Uterus (tissue), 4 donors: ENCODE results near the gene LMO3. TPM values are rescaled to one million over a fixed set of nuclear protein-coding genes. Genes with fewer than 3 reads are reported as not detected.
"Not testable (repeated sequence)": the region's sequence is repeated elsewhere in the genome, so short reads cannot be mapped to it uniquely, and the experiment has no call there.

ENCODE experiments used
- DNase-seq, 2 donors: peaks; one replicate each; pipeline ENCODE4 v3.0.0-alpha.2; 2019 to 2020
- H3K27ac ChIP-seq, 2 donors: fragments of 200-600 bp; sonication (generic); 1 replicate in 1 of 2; 2 replicates in 1 of 2; pipeline ENCODE4 v1.5.1; 2016 to 2018
- H3K27me3 ChIP-seq, 2 donors: fragments of 200-600 bp; sonication (generic); one replicate each; pipeline ENCODE4 v1.5.1; 2018 to 2019; ENCODE audit warnings: control low read depth in 1 of 2
- H3K36me3 ChIP-seq, 2 donors: fragments of 200-600 bp; sonication (generic); one replicate each; pipeline ENCODE4 v1.5.1; 2019; ENCODE audit warnings: control low read depth in 1 of 2
- H3K4me1 ChIP-seq, 2 donors: fragments of 200-600 bp; sonication (generic); one replicate each; pipeline ENCODE4 v1.5.1; 2018 to 2019; ENCODE audit warnings: control low read depth in 1 of 2
- H3K4me3 ChIP-seq, 2 donors: fragments of 200-600 bp; sonication (generic); 1 replicate in 1 of 2; 2 replicates in 1 of 2; pipeline ENCODE4 v1.5.1; 2018 to 2019; ENCODE audit warnings: mild to moderate bottlenecking in 1 of 2
- H3K9me3 ChIP-seq, 2 donors: fragments of 200-600 bp; sonication (generic); one replicate each; pipeline ENCODE4 v1.5.1; 2019; ENCODE audit warnings: control low read depth in 1 of 2
- POLR2A ChIP-seq, 2 donors: fragments of 450-650 bp; IDR thresholded peaks; one replicate each; pipeline ENCODE4 v1.6.1; 2016; ENCODE audit warnings: antibody characterized with exemption in 2 of 2, mild to moderate bottlenecking in 1 of 2, moderate library complexity in 1 of 2
- intact Hi-C: fragments of 100-400 bp; cut with DNase I; formaldehyde crosslinking; loops from one replicate; pipeline ENCODE4 v1.15.1; 2023; ENCODE audit warnings: low total_unique reads
- total RNA-seq, 4 donors: library from RNA; depleted of rRNA in 3 of 4; stranded (reverse); fragments of >200 nt in 3 of 4; gene quantifications; one replicate each; pipeline versions ENCODE4 v1.1.0 to v1.2.4, GENCODE V29; 2014 to 2023
- TF ChIP-seq, protein P1 (sequence below), 4 experiments: fragments of 200-600 bp in 2 of 4; fragments of 450-650 bp in 2 of 4; sonication (generic) in 2 of 4; IDR thresholded peaks; one replicate each; pipeline ENCODE4 v1.5.1; 2016 to 2019; ENCODE audit warnings: antibody characterized with exemption in 4 of 4, mild to moderate bottlenecking in 2 of 4, moderate library complexity in 1 of 4
- donor health status: DM: yes; HTN: yes; CAD: no.

Gene LMO3
- total RNA-seq, 4 donors from 2014 or later: 20.9 to 130 (median 67.8) TPM

DNA sequence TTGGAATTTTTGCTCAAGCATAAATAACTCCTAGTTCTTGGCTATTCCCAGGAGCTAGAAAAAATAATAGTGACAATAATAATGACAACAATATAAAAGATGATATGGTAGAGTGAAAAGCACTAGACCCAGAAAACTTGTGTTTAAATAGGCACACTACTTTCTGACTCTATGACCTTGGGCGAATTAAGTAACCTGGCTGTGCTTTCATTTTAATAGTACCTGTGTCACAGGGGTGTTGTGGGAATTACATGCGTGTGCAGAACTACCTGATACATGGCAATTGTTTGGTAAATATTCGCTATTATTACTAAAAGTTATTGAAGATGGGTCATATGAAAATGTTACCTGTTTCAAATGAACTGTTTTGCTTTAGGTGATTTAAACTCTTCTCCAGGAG, 60.1 kb downstream of the LMO3 start:
- no peak for DNase-seq
- Histone ChIP-seq H3K27ac (no peak overlapping the region), H3K27me3 (no peaks in the 10 kb centered on the region), H3K4me1 (no peaks in the 10 kb centered on the region), H3K36me3 (no peaks in the 10 kb centered on the region), H3K9me3 (no peaks in the 10 kb centered on the region), H3K4me3 (no peak overlapping the region)
- intact Hi-C loops: no loop called here
- TF ChIP-seq, protein P1, sequence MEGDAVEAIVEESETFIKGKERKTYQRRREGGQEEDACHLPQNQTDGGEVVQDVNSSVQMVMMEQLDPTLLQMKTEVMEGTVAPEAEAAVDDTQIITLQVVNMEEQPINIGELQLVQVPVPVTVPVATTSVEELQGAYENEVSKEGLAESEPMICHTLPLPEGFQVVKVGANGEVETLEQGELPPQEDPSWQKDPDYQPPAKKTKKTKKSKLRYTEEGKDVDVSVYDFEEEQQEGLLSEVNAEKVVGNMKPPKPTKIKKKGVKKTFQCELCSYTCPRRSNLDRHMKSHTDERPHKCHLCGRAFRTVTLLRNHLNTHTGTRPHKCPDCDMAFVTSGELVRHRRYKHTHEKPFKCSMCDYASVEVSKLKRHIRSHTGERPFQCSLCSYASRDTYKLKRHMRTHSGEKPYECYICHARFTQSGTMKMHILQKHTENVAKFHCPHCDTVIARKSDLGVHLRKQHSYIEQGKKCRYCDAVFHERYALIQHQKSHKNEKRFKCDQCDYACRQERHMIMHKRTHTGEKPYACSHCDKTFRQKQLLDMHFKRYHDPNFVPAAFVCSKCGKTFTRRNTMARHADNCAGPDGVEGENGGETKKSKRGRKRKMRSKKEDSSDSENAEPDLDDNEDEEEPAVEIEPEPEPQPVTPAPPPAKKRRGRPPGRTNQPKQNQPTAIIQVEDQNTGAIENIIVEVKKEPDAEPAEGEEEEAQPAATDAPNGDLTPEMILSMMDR (IDR thresholded peaks at IDR 0.05): no peak

DNA sequence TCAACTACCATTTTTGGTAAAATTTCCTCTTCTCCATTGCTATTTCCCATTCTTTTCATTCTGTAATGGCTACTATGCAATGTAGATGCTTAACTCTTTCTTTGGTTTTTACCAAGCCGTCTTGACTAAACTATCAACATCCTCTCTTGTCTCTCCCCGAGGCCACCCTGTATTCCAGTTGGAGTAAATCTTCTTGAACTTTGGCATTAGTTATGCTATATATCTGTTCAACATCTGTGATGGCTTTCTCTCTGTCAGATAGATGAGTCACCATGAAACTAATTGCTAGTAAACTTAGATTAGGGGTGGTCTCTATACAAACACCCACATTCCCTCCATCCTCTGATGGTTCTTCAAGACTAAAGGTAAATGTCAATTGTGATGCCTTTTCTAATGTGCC, 63.4 kb downstream of the LMO3 start:
- H3K27ac ChIP-seq: no peak overlapping the region
- H3K4me1 ChIP-seq: no peaks in the 10 kb centered on the region
- H3K9me3 ChIP-seq: no peaks in the 10 kb centered on the region
- no peak for TF ChIP-seq POLR2A (IDR thresholded peaks at IDR 0.05)
- TF ChIP-seq, protein P1 (IDR thresholded peaks at IDR 0.05): no peak
- no peak overlapping the region for H3K4me3 ChIP-seq
- intact Hi-C loops: no loop called here
- H3K36me3 ChIP-seq: no peaks in the 10 kb centered on the region
- H3K27me3 ChIP-seq: no peaks in the 10 kb centered on the region
- DNase-seq: no peak

DNA sequence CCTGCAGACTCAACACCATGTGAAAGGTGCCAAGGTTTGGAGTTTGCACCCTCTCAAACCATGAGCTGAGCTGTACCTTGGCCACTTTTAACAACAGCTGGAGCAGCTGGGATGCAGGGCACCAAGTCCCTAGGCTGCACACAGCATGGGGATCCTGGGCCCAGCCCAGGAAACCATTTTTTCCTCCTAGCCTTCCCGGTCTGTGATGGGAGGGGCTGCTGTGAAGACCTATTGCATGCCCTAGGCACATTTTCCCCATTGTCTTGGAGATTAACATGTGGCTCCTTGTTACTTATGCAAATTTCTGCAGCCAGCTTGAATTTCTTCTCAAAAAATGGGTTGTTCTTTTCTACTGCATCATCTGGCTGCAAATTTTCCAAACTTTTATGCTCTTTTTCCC, 68.3 kb downstream of the LMO3 start:
- intact Hi-C loops, H3K27ac ChIP-seq, H3K36me3 ChIP-seq, H3K4me1 ChIP-seq, H3K9me3 ChIP-seq, H3K4me3 ChIP-seq, H3K27me3 ChIP-seq, DNase-seq: not testable (repeated sequence)

DNA sequence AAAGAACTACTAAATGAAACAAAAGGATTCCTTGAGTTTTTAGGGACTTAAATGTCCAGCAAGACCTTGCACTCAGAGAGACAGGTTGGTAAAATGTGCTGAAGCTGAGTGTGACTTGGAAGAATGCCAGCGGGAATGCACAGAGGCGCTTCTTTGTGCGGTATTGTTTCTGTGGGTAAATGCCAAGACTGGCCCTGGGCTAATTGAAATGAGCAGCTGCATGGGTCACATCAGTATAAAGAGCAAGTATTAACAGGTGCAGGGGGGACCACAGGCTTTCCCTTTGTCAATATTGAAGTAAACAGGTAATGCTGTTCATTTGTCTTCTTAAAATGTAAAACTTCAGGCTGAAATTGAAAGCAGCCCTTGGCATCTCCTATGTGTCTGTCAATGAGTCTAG, 74.3 kb downstream of the LMO3 start:
- no peaks in the 10 kb centered on the region for H3K9me3 ChIP-seq
- intact Hi-C loops: no loop called here

DNA sequence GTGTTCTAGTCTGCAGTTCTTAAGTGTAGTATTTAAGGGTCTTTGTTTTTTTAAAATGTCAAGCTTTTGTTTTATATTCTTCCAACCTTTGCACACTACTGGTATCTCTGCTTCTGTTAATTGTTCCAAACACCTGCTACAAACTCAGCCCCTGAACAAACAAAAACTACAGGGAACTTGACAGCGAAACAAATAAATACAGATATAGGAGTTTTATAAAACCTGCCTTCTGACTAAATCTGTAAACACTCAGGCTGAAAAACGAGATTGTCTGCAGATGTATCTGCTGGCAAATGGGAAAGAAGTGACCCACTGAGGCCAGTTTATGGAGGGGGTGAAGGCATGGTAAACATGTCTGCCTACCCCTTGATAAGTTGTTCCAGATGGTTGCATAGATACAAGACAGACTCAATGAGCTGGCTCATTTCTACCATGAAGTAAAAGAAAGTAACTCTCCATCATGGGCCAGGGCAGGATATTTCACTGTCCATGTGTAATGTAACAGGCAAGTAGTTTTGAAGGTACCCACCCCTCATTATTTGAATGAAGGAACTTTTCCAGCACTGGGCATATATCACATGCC, 75.6 kb downstream of the LMO3 start:
- no peaks in the 10 kb centered on the region for H3K9me3 ChIP-seq
- intact Hi-C loops: no loop called here

More for the DNA sequence above, 74.3 kb downstream of the LMO3 start:
- no peak for TF ChIP-seq POLR2A (IDR thresholded peaks at IDR 0.05)
- TF ChIP-seq, protein P1 (IDR thresholded peaks at IDR 0.05): no peak
- Histone ChIP-seq H3K27ac (no peak overlapping the region), H3K4me3 (no peak overlapping the region), H3K27me3 (no peaks in the 10 kb centered on the region), H3K36me3 (no peaks in the 10 kb centered on the region), H3K4me1 (peaks cover 0 to 4% of the 10 kb centered on the region in 2 donors)
- no peak for DNase-seq

More for the DNA sequence above, 75.6 kb downstream of the LMO3 start:
- no peaks in the 10 kb centered on the region for H3K27me3 ChIP-seq
- no peak overlapping the region for H3K27ac ChIP-seq
- DNase-seq: no peak
- no peak for TF ChIP-seq POLR2A (IDR thresholded peaks at IDR 0.05)
- TF ChIP-seq, protein P1 (IDR thresholded peaks at IDR 0.05): no peak
- peaks cover 0 to 4% of the 10 kb centered on the region in 2 donors for H3K4me1 ChIP-seq
- H3K4me3 ChIP-seq: no peak overlapping the region
- no peaks in the 10 kb centered on the region for H3K36me3 ChIP-seq
